ENCODE measurements around the gene MRPL40.
A peak's percentile ranks its signal among the peaks of the same experiment; 100 is the strongest.

The MRPL40 gene

GRCh38 chr22:19463491-19464469, 31.4 kb downstream of the MRPL40 start:
- no peak for DNase-seq

GRCh38 chr22:19464546-19464945, 32.2 kb downstream of the MRPL40 start:
- no peak for DNase-seq

GRCh38 chr22:19464975-19465374, 32.6 kb downstream of the MRPL40 start:
- no peak for DNase-seq

- DNase-seq: no peak
Observed at GRCh38 chr22:19466126-19466716, 33.9 kb downstream of the MRPL40 start.

GRCh38 chr22:19466848-19467752, 34.8 kb downstream of the MRPL40 start:
- no peak for DNase-seq

GRCh38 chr22:19467912-19468311, 35.6 kb downstream of the MRPL40 start:
- no peak for DNase-seq

GRCh38 chr22:19469421-19469820, 37.1 kb downstream of the MRPL40 start:
- no peak for DNase-seq

GRCh38 chr22:19470010-19470409, 37.7 kb downstream of the MRPL40 start:
- no peak for DNase-seq

- DNase-seq: no peak
Observed at GRCh38 chr22:19471572-19471971, 39.2 kb downstream of the MRPL40 start.

- no peak for DNase-seq
Observed at GRCh38 chr22:19472233-19472632, 39.9 kb downstream of the MRPL40 start.

- DNase-seq: no peak
Observed at GRCh38 chr22:19473578-19473977, 41.2 kb downstream of the MRPL40 start.

- DNase-seq: no peak
Observed at GRCh38 chr22:19476023-19476422, 43.7 kb downstream of the MRPL40 start.

GRCh38 chr22:19477321-19478044, 45.1 kb downstream of the MRPL40 start:
- DNase-seq: no peak

- no peak for DNase-seq
Observed at GRCh38 chr22:19478045-19478900, 45.9 kb downstream of the MRPL40 start.

- DNase-seq: peak; percentile 90
Observed at GRCh38 chr22:19478901-19479354, 46.6 kb downstream of the MRPL40 start, which contains the start of gene UFD1. TSS of gene UFD1 (minus strand) at chr22:19479193. CDS start at chr22:19479085, 108 bp downstream.

- DNase-seq: peak; percentile 96
Observed at GRCh38 chr22:19479355-19480172, 47.2 kb downstream of the MRPL40 start, which contains the start of gene CDC45. TSS of gene CDC45 (plus strand) at chr22:19479920. CDS start at chr22:19479969, 49 bp downstream.

- DNase-seq: no peak
Observed at GRCh38 chr22:19480173-19480568, 47.8 kb downstream of the MRPL40 start.

GRCh38 chr22:19480789-19481188, 48.4 kb downstream of the MRPL40 start:
- DNase-seq: no peak

GRCh38 chr22:19482297-19482696, 50.0 kb downstream of the MRPL40 start:
- no peak for DNase-seq

All from right forelimb (tissue), 1 donor.